ENCODE data around the gene VDAC2.
"Not testable (repeated sequence)": the region's sequence is repeated elsewhere in the genome, so short reads cannot be mapped to it uniquely, and the experiment has no call there.

VDAC2 gene

GRCh38 chr10:75199949-75200348 lies 10.6 kb upstream of the VDAC2 start:
- not testable (repeated sequence) for DNase-seq (ENCODE audit: low read depth)

GRCh38 chr10:75201793-75202307 lies 8.7 kb upstream of the VDAC2 start:
- DNase-seq (ENCODE audit: low read depth) = no peak

- DNase-seq (ENCODE audit: low read depth) = no peak
These were observed 8.1 kb upstream of the VDAC2 start for GRCh38 chr10:75202321-75203045.

- not testable (repeated sequence) for DNase-seq (ENCODE audit: low read depth)
These were observed 7.5 kb upstream of the VDAC2 start for GRCh38 chr10:75203046-75203620.

- no peak for DNase-seq (ENCODE audit: low read depth)
These were observed 6.9 kb upstream of the VDAC2 start for GRCh38 chr10:75203724-75204123.

- no peak for DNase-seq (ENCODE audit: low read depth)
These were observed 4.7 kb upstream of the VDAC2 start for GRCh38 chr10:75205908-75206307.

- not testable (repeated sequence) for DNase-seq (ENCODE audit: low read depth)
These were observed 4.0 kb upstream of the VDAC2 start for GRCh38 chr10:75206638-75207037.

GRCh38 chr10:75207079-75207856 lies 3.3 kb upstream of the VDAC2 start:
- no peak for DNase-seq (ENCODE audit: low read depth)

- no peak for DNase-seq (ENCODE audit: low read depth)
These were observed 2.8 kb upstream of the VDAC2 start for GRCh38 chr10:75207857-75208144.

GRCh38 chr10:75208181-75208580 lies 2.4 kb upstream of the VDAC2 start:
- no peak for DNase-seq (ENCODE audit: low read depth)

- DNase-seq (ENCODE audit: low read depth) = no peak
These were observed 1.3 kb upstream of the VDAC2 start for GRCh38 chr10:75209086-75209920.

GRCh38 chr10:75209921-75210281 lies 695 bp upstream of the VDAC2 start:
- peak; percentile 60 for DNase-seq (ENCODE audit: low read depth)

- no peak for DNase-seq (ENCODE audit: low read depth)
These were observed 553 bp downstream of the VDAC2 start for GRCh38 chr10:75211007-75211691.

- DNase-seq (ENCODE audit: low read depth) = no peak
These were observed 1.7 kb downstream of the VDAC2 start for GRCh38 chr10:75212343-75212742.

- no peak for DNase-seq (ENCODE audit: low read depth)
These were observed 9.7 kb downstream of the VDAC2 start for GRCh38 chr10:75220274-75220673.

- not testable (repeated sequence) for DNase-seq (ENCODE audit: low read depth)
These were observed 10.9 kb downstream of the VDAC2 start for GRCh38 chr10:75221492-75221891.

- DNase-seq (ENCODE audit: low read depth) = no peak
These were observed 12.9 kb downstream of the VDAC2 start for GRCh38 chr10:75223507-75223906.

- no peak for DNase-seq (ENCODE audit: low read depth)
These were observed 15.5 kb downstream of the VDAC2 start for GRCh38 chr10:75226095-75226494.

GRCh38 chr10:75226656-75227055 lies 16.1 kb downstream of the VDAC2 start:
- no peak for DNase-seq (ENCODE audit: low read depth)

GRCh38 chr10:75228278-75228677 lies 17.7 kb downstream of the VDAC2 start:
- no peak for DNase-seq (ENCODE audit: low read depth)

- DNase-seq (ENCODE audit: low read depth) = no peak
These were observed 18.2 kb downstream of the VDAC2 start for GRCh38 chr10:75228834-75229233.

- no peak for DNase-seq (ENCODE audit: low read depth)
These were observed 19.4 kb downstream of the VDAC2 start for GRCh38 chr10:75229971-75230370.
